Measurements from ENCODE around the gene CERK. TPM values are rescaled to one million over a fixed set of nuclear protein-coding genes. Genes with fewer than 3 reads are reported as not detected.
A peak's percentile ranks its signal among the peaks of the same experiment; 100 is the strongest.

The CERK gene
- total and polyA plus RNA-seq, 10 donors = 13.7 to 47.1 (median 34.8) TPM

GRCh38 chr22:46690146-46690545, 47.9 kb downstream of the CERK start:
- TF ChIP-seq CTCF (IDR thresholded peaks at IDR 0.05 in 8 of 11, conservative IDR thresholded peaks at IDR 0.05 in 3 of 11) = no peak
- TF ChIP-seq POLR2A (IDR thresholded peaks at IDR 0.05) = no peak
- TF ChIP-seq POLR2AphosphoS5 (IDR thresholded peaks at IDR 0.05) = no peak
- H3K27me3 ChIP-seq (replicated peaks in 1 of 7) = no peaks in the 10 kb centered on the region
- no peaks in the 10 kb centered on the region for H3K9me3 ChIP-seq
- H3K27ac ChIP-seq = no peak overlapping the region
- 92 to 97% (median 95%) methylated on average over 20 of the region's 20 CpGs for WGBS, 5 donors
- H3K36me3 ChIP-seq = peaks cover 0 to 100% (median 87%) of the 10 kb centered on the region in 6 donors
- DNase-seq = no peak
- no peak overlapping the region for H3K4me3 ChIP-seq
- intact Hi-C loops (cut with DNase I; ENCODE audit: low total_unique reads) = no loop called here
- H3K4me1 ChIP-seq = peaks cover 14 to 25% (median 18%) of the 10 kb centered on the region in 6 donors

- intact Hi-C loops (cut with DNase I; ENCODE audit: low total_unique reads) = no loop called here
- TF ChIP-seq POLR2AphosphoS5 (IDR thresholded peaks at IDR 0.05) (peak in 1 of 3 donors; percentile 59), POLR2A (IDR thresholded peaks at IDR 0.05) (no peak)
- H3K9me3 ChIP-seq = no peaks in the 10 kb centered on the region
- no peaks in the 10 kb centered on the region for H3K27me3 ChIP-seq (replicated peaks in 1 of 7)
- no peak overlapping the region for H3K4me3 ChIP-seq
- no peak for DNase-seq
- peaks cover 18 to 37% (median 30%) of the 10 kb centered on the region in 6 donors for H3K4me1 ChIP-seq
- WGBS, 5 donors = 80 to 90% (median 85%) methylated on average over 3 to 11 of the region's 11 CpGs
- H3K36me3 ChIP-seq = peaks cover 0 to 94% (median 75%) of the 10 kb centered on the region in 6 donors
- H3K27ac ChIP-seq = no peak overlapping the region
These were observed 49.1 kb downstream of the CERK start for GRCh38 chr22:46688949-46689348.

GRCh38 chr22:46687460-46687859, 50.6 kb downstream of the CERK start:
- DNase-seq = no peak
- intact Hi-C loops (cut with DNase I; ENCODE audit: low total_unique reads) = no loop called here
- H3K27ac ChIP-seq = no peak overlapping the region
- peaks cover 0 to 79% (median 62%) of the 10 kb centered on the region in 6 donors for H3K36me3 ChIP-seq
- no peaks in the 10 kb centered on the region for H3K9me3 ChIP-seq
- H3K4me3 ChIP-seq = no peak overlapping the region
- H3K27me3 ChIP-seq (replicated peaks in 1 of 7) = no peaks in the 10 kb centered on the region
- WGBS, 5 donors = 87 to 97% (median 94%) methylated on average over 14 to 15 of the region's 15 CpGs
- TF ChIP-seq POLR2A (IDR thresholded peaks at IDR 0.05) (no peak), POLR2AphosphoS5 (IDR thresholded peaks at IDR 0.05) (no peak)
- peaks cover 18 to 51% (median 40%) of the 10 kb centered on the region in 6 donors for H3K4me1 ChIP-seq

- H3K9me3 ChIP-seq = no peaks in the 10 kb centered on the region
- no peaks in the 10 kb centered on the region for H3K27me3 ChIP-seq (replicated peaks in 1 of 7)
- intact Hi-C loops (cut with DNase I; ENCODE audit: low total_unique reads) = no loop called here
- H3K4me1 ChIP-seq = peaks cover 18 to 53% (median 40%) of the 10 kb centered on the region in 6 donors
- 84 to 93% (median 87%) methylated on average over 13 to 15 of the region's 15 CpGs for WGBS, 5 donors
- no peak overlapping the region for H3K4me3 ChIP-seq
- no peak for DNase-seq
- H3K27ac ChIP-seq = peak overlapping the region in 2 of 8 donors; percentile 22 to 30
- no peak for TF ChIP-seq POLR2A (IDR thresholded peaks at IDR 0.05)
- peak in 1 of 3 donors; percentile 35 for TF ChIP-seq POLR2AphosphoS5 (IDR thresholded peaks at IDR 0.05)
- H3K36me3 ChIP-seq = peaks cover 0 to 75% (median 59%) of the 10 kb centered on the region in 6 donors
These were observed 51.0 kb downstream of the CERK start for GRCh38 chr22:46687048-46687444.

- H3K27me3 ChIP-seq (replicated peaks in 1 of 7) = no peaks in the 10 kb centered on the region
- WGBS, 5 donors = 42 to 68% (median 48%) methylated on average over 32 to 33 of the region's 33 CpGs
- peak overlapping the region in 6 of 8 donors; percentile 3 to 43 (median 26) for H3K27ac ChIP-seq
- peaks cover 18 to 53% (median 40%) of the 10 kb centered on the region in 6 donors for H3K4me1 ChIP-seq
- no peak overlapping the region for H3K4me3 ChIP-seq
- DNase-seq = peak; percentile 78
- intact Hi-C loops (cut with DNase I; ENCODE audit: low total_unique reads) = no loop called here
- no peaks in the 10 kb centered on the region for H3K9me3 ChIP-seq
- no peak for TF ChIP-seq CTCF (IDR thresholded peaks at IDR 0.05 in 8 of 11, conservative IDR thresholded peaks at IDR 0.05 in 3 of 11)
- TF ChIP-seq POLR2AphosphoS5 (IDR thresholded peaks at IDR 0.05) = peak in 2 of 3 donors; percentile 49 to 69
- TF ChIP-seq POLR2A (IDR thresholded peaks at IDR 0.05) = no peak
- H3K36me3 ChIP-seq = peaks cover 0 to 69% (median 53%) of the 10 kb centered on the region in 6 donors
These were observed 51.6 kb downstream of the CERK start for GRCh38 chr22:46686221-46687047.

All from spleen (tissue), 11 donors.